Progenitor cell of endocrine pancreas (in vitro differentiated cells): ENCODE measurements around the gene WFIKKN2. TPM values are rescaled to one million over a fixed set of nuclear protein-coding genes. Genes with fewer than 3 reads are reported as not detected.
A peak's percentile ranks its signal among the peaks of the same experiment; 100 is the strongest.

ENCODE experiments used
- DNase-seq: peaks from one replicate; pipeline ENCODE4 v3.0.0; 2021; ENCODE audit warnings: low spot score; ENCODE audit not compliant: unreplicated experiment
- H3K27ac Mint-ChIP-seq: 2 replicates; pipeline ENCODE4 v1.8.0; 2021; ENCODE audit warnings: mild to moderate bottlenecking, moderate library complexity, mixed read lengths
- H3K27me3 Mint-ChIP-seq: 2 replicates; pipeline ENCODE4 v1.8.0; 2021; ENCODE audit warnings: mixed read lengths
- H3K36me3 Mint-ChIP-seq: 2 replicates; pipeline ENCODE4 v1.8.0; 2022; ENCODE audit warnings: mixed read lengths; ENCODE audit not compliant: insufficient read depth
- H3K4me1 Mint-ChIP-seq: 2 replicates; pipeline ENCODE4 v1.8.0; 2021; ENCODE audit warnings: low read depth, mixed read lengths
- H3K4me3 Mint-ChIP-seq: 2 replicates; pipeline ENCODE4 v1.8.0; 2021; ENCODE audit warnings: low read depth, mild to moderate bottlenecking, moderate library complexity, mixed read lengths
- H3K9me3 Mint-ChIP-seq: 2 replicates; pipeline ENCODE4 v1.8.0; 2021; ENCODE audit warnings: low read depth, mixed read lengths
- total RNA-seq: library from RNA; stranded (reverse); gene quantifications from 2 replicates; pipeline ENCODE4 v1.2.1, GENCODE V29; 2021
- TF ChIP-seq, protein P1 (sequence below): fragments of 200-600 bp; sonication (generic); IDR thresholded peaks from one replicate; pipeline ENCODE4 v1.5.0; 2021; ENCODE audit warnings: antibody characterized with exemption, mild to moderate bottlenecking; ENCODE audit not compliant: unreplicated experiment

WFIKKN2 gene
- total RNA-seq, 1 donor from 2014 or later, result not detected

DNA sequence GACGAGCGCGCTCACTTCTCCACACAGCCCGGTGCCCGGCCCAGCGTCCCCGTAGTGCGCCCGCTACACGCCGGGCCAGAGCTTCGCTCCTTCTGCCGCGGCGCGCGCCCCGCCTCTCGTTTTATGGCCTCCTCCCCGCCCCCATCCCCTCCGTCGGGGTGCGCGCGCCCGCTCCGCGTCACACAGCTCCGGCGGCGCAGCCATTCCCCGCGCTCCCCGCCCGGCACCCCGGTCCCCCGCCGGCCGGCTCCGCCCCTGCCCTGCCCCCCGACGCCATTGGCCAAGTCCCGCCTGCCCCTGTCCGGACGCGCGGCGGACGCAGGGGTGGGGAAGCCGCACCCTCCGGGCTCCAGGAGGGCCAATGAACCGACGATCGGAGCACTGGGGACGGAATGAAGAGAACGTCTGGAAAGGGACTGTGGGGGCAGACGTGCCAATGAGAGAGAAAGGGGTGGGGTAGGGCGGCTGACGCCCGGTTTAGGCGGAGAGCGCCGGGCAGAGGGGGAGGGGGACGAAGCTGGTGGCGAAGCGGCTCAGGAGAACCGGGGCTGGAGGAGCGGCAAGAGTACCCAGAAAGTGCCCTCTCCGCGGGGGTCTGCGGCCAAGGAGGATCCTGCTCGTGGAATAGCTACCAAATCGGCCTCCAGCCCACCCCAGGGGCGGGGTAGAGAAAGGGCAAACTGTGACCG lies 31.0 kb downstream of the WFIKKN2 start, which contains the start of gene TOB1:
Gene TOB1 (minus strand): TSS at position 94 of the 689 bp plus-strand sequence. CDS start 2,337 bp downstream, outside the sequence.
- H3K9me3 Mint-ChIP-seq, result no peaks in the 10 kb centered on the region
- H3K36me3 Mint-ChIP-seq, result peaks cover 12% of the 10 kb centered on the region
- no peaks in the 10 kb centered on the region for H3K27me3 Mint-ChIP-seq
- peak within 1 kb of the TSS; percentile 100 for H3K27ac Mint-ChIP-seq
- peak within 1 kb of the TSS; percentile 93 for H3K4me3 Mint-ChIP-seq
- H3K4me1 Mint-ChIP-seq, result peaks cover 37% of the 10 kb centered on the region
- TF ChIP-seq, protein P1, sequence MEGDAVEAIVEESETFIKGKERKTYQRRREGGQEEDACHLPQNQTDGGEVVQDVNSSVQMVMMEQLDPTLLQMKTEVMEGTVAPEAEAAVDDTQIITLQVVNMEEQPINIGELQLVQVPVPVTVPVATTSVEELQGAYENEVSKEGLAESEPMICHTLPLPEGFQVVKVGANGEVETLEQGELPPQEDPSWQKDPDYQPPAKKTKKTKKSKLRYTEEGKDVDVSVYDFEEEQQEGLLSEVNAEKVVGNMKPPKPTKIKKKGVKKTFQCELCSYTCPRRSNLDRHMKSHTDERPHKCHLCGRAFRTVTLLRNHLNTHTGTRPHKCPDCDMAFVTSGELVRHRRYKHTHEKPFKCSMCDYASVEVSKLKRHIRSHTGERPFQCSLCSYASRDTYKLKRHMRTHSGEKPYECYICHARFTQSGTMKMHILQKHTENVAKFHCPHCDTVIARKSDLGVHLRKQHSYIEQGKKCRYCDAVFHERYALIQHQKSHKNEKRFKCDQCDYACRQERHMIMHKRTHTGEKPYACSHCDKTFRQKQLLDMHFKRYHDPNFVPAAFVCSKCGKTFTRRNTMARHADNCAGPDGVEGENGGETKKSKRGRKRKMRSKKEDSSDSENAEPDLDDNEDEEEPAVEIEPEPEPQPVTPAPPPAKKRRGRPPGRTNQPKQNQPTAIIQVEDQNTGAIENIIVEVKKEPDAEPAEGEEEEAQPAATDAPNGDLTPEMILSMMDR, result no peak
- DNase-seq, result peak; percentile 97

DNA sequence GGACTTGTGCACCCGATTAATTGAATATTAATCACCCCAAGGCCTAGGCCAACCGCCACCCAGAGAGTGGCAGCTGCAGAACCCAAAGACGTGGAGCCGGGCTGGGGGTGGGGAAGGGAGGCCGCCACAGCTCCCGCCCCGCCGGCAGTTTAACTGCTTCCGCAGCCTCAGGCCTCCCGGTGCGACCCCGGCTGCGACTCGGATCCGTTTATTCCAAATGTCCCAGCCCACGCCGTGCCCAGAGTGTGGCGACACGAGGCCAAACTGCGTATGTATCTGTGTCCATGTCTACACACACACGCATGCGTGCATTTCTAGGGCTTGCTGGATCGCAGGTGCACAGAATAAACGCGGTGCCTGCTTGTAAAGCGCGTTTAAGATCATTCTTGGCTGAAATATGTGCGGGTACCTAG lies 31.6 kb downstream of the WFIKKN2 start:
- TF ChIP-seq, protein P1, result no peak
- Mint-ChIP-seq H3K36me3 (peaks cover 6% of the 10 kb centered on the region), H3K9me3 (no peaks in the 10 kb centered on the region), H3K4me1 (peaks cover 33% of the 10 kb centered on the region), H3K27ac (peak overlapping the region; percentile 100), H3K27me3 (no peaks in the 10 kb centered on the region), H3K4me3 (peak overlapping the region; percentile 83)
- no peak for DNase-seq

DNA sequence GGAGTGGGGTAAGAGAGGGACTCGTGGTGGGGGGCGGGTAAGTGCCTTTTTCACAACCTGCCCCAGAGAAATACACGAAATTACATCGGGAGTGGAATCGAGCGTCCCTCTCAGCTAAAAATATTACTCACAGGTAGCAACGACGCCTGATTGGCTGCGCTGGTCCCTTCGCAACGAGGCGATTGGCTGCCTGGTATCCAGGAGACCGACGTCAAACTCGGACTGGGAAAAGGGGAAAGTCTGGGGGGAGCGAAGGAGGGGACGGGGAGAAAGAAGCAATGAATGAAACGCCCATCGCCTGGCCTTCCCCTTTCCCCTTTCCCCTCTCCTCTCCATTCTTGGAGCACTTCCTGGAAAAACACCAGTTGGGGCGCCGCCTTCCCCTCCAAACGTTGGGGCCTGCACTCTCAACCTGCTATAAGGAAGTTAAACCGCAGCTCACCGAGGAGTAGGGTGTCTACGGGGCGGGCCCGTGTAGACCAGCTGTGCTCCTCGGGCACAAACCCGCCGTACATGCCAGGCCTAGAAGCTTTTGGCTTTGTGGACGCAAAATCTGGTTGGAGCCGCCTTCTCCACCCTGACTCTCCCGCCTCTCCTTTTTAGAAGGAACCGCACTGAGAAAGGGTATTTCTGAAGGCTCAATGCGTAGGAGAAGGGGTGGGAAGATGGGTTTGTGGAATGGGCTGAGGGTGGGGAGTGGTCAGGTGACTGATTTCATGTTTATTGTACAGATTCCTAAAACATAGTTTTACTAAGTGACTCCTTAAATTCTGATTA lies 32.2 kb downstream of the WFIKKN2 start:
- Mint-ChIP-seq H3K4me3 (peak overlapping the region; percentile 83), H3K4me1 (peaks cover 33% of the 10 kb centered on the region), H3K9me3 (no peaks in the 10 kb centered on the region), H3K36me3 (peaks cover 5% of the 10 kb centered on the region), H3K27me3 (no peaks in the 10 kb centered on the region), H3K27ac (peak overlapping the region; percentile 100)
- peak; percentile 78 for DNase-seq
- TF ChIP-seq, protein P1, result no peak

DNA sequence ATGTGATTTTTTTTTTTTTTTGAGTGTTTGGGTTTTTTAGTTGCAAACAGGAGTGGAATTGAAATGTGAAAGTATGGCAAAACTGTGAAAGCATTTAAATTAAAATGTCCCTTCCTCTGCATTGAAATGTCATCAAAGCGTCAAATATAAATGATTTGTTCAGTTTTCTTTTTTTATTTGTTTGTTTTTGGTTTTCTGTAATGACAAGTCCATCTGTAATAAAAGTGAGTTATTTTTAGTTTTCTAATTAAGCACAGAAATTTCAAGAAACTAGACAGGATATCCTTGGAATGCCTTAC lies 32.7 kb downstream of the WFIKKN2 start:
- H3K9me3 Mint-ChIP-seq, result no peaks in the 10 kb centered on the region
- peaks cover 30% of the 10 kb centered on the region for H3K4me1 Mint-ChIP-seq
- peaks cover 3% of the 10 kb centered on the region for H3K36me3 Mint-ChIP-seq
- H3K4me3 Mint-ChIP-seq, result peak overlapping the region; percentile 83
- peak overlapping the region; percentile 100 for H3K27ac Mint-ChIP-seq
- TF ChIP-seq, protein P1, result no peak
- no peak for DNase-seq
- no peaks in the 10 kb centered on the region for H3K27me3 Mint-ChIP-seq

DNA sequence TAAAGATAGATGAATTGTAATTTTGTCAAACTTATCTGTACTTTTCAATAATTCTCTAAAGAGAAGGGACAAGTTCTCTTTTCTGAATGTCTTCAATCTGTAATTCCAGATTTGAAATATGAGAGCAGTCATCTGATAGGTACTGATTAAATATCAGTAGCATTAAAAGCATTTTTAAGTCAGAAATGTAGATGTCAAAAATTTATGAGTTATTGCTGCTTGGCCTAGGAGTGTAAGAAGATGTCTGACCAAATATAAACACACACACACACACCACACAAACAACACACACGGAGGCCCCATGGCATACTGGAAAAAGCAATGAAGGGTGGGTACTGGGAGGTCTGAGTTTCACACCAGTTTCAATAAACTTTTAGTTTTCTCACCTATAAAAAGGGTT lies 33.2 kb downstream of the WFIKKN2 start:
- no peaks in the 10 kb centered on the region for H3K27me3 Mint-ChIP-seq
- DNase-seq, result no peak
- no peaks in the 10 kb centered on the region for H3K9me3 Mint-ChIP-seq
- H3K4me3 Mint-ChIP-seq, result peak overlapping the region; percentile 83
- H3K36me3 Mint-ChIP-seq, result no peaks in the 10 kb centered on the region
- H3K27ac Mint-ChIP-seq, result peak overlapping the region; percentile 100
- TF ChIP-seq, protein P1, result no peak
- H3K4me1 Mint-ChIP-seq, result peaks cover 25% of the 10 kb centered on the region
